ENCODE measurements around the gene TMEM37. TPM values are rescaled to one million over a fixed set of nuclear protein-coding genes. Genes with fewer than 3 reads are reported as not detected.

The TMEM37 gene
- polyA plus RNA-seq, 2 donors = 3.4 to 4.0 TPM

GRCh38 chr2:119449521-119449920 lies 17.9 kb downstream of the TMEM37 start:
- H3K27ac ChIP-seq (ENCODE audit: low read depth in 2 of 2, low read length in 1 of 2) = no peak overlapping the region
- H3K9me3 ChIP-seq (ENCODE audit: control insufficient read depth in 2 of 2, insufficient read depth in 1 of 2, low read depth in 1 of 2, low read length in 1 of 2) = no peaks in the 10 kb centered on the region
- WGBS, 2 donors = 45 to 61% methylated on average over 3 of the region's 3 CpGs
- no peaks in the 10 kb centered on the region for H3K27me3 ChIP-seq (ENCODE audit: control insufficient read depth in 1 of 2, insufficient read depth in 2 of 2, low read length in 2 of 2)
- H3K36me3 ChIP-seq (ENCODE audit: control insufficient read depth in 2 of 2, insufficient read depth in 2 of 2, low read length in 1 of 2) = no peaks in the 10 kb centered on the region
- H3K4me1 ChIP-seq (ENCODE audit: control insufficient read depth in 2 of 2, insufficient read depth in 2 of 2, low read length in 1 of 2) = peaks cover 0 to 2% of the 10 kb centered on the region in 2 donors
- H3K4me3 ChIP-seq (ENCODE audit: low read depth in 1 of 2, low read length in 2 of 2) = no peak overlapping the region

GRCh38 chr2:119451336-119452050 lies 19.8 kb downstream of the TMEM37 start:
- Histone ChIP-seq H3K4me1 (ENCODE audit: control insufficient read depth in 2 of 2, insufficient read depth in 2 of 2, low read length in 1 of 2) (peaks cover 0 to 2% of the 10 kb centered on the region in 2 donors), H3K9me3 (ENCODE audit: control insufficient read depth in 2 of 2, insufficient read depth in 1 of 2, low read depth in 1 of 2, low read length in 1 of 2) (no peaks in the 10 kb centered on the region), H3K27me3 (ENCODE audit: control insufficient read depth in 1 of 2, insufficient read depth in 2 of 2, low read length in 2 of 2) (no peaks in the 10 kb centered on the region), H3K36me3 (ENCODE audit: control insufficient read depth in 2 of 2, insufficient read depth in 2 of 2, low read length in 1 of 2) (no peaks in the 10 kb centered on the region), H3K4me3 (ENCODE audit: low read depth in 1 of 2, low read length in 2 of 2) (no peak overlapping the region), H3K27ac (ENCODE audit: low read depth in 2 of 2, low read length in 1 of 2) (no peak overlapping the region)
- WGBS, 2 donors = 87 to 91% methylated on average over 9 of the region's 9 CpGs

GRCh38 chr2:119453972-119454593 lies 22.4 kb downstream of the TMEM37 start:
- WGBS, 2 donors = 71 to 84% methylated on average over 12 of the region's 12 CpGs
- Histone ChIP-seq H3K27ac (ENCODE audit: low read depth in 2 of 2, low read length in 1 of 2) (no peak overlapping the region), H3K4me3 (ENCODE audit: low read depth in 1 of 2, low read length in 2 of 2) (no peak overlapping the region), H3K9me3 (ENCODE audit: control insufficient read depth in 2 of 2, insufficient read depth in 1 of 2, low read depth in 1 of 2, low read length in 1 of 2) (no peaks in the 10 kb centered on the region), H3K4me1 (ENCODE audit: control insufficient read depth in 2 of 2, insufficient read depth in 2 of 2, low read length in 1 of 2) (peaks cover 0 to 2% of the 10 kb centered on the region in 2 donors), H3K27me3 (ENCODE audit: control insufficient read depth in 1 of 2, insufficient read depth in 2 of 2, low read length in 2 of 2) (no peaks in the 10 kb centered on the region), H3K36me3 (ENCODE audit: control insufficient read depth in 2 of 2, insufficient read depth in 2 of 2, low read length in 1 of 2) (no peaks in the 10 kb centered on the region)

DNA sequence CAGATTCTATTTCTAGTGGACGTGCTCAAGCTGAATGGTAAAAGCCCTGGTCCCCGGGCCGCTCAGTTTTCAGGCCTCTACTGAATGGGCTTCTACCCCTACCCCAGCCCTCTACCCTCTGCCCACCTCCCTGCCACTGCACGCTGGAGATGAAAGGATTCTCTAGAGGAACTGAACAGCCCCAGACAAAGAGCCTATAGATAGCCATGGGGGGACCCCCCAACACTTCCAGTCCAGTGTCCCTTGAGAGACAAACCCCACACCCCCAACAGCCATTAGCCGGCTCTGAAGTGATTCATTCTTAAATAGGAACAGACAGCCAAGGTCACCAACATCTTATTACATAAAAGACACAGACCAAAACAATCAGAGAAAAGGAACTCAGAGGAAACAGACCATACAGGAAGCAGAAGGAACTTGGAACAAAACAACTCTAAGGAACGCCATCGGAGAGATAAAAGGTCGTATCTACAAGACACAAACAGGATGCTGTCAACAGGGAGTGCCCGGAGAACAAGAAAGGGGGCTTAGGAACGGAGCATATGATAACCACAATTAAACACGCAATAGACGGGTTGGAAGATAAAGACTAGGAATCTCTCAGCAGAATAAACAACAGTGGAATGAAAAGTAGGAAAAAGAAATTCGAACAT lies 23.5 kb downstream of the TMEM37 start:
- peaks cover 0 to under 1% of the 10 kb centered on the region in 2 donors for H3K4me1 ChIP-seq (ENCODE audit: control insufficient read depth in 2 of 2, insufficient read depth in 2 of 2, low read length in 1 of 2)
- no peaks in the 10 kb centered on the region for H3K9me3 ChIP-seq (ENCODE audit: control insufficient read depth in 2 of 2, insufficient read depth in 1 of 2, low read depth in 1 of 2, low read length in 1 of 2)
- no peaks in the 10 kb centered on the region for H3K27me3 ChIP-seq (ENCODE audit: control insufficient read depth in 1 of 2, insufficient read depth in 2 of 2, low read length in 2 of 2)
- WGBS, 2 donors = 59 to 62% methylated on average over 13 of the region's 13 CpGs
- no peak overlapping the region for H3K4me3 ChIP-seq (ENCODE audit: low read depth in 1 of 2, low read length in 2 of 2)
- H3K27ac ChIP-seq (ENCODE audit: low read depth in 2 of 2, low read length in 1 of 2) = no peak overlapping the region
- no peaks in the 10 kb centered on the region for H3K36me3 ChIP-seq (ENCODE audit: control insufficient read depth in 2 of 2, insufficient read depth in 2 of 2, low read length in 1 of 2)

GRCh38 chr2:119460076-119460475 lies 28.4 kb downstream of the TMEM37 start:
- H3K9me3 ChIP-seq (ENCODE audit: control insufficient read depth in 2 of 2, insufficient read depth in 1 of 2, low read depth in 1 of 2, low read length in 1 of 2) = no peaks in the 10 kb centered on the region
- H3K4me3 ChIP-seq (ENCODE audit: low read depth in 1 of 2, low read length in 2 of 2) = no peak overlapping the region
- no peaks in the 10 kb centered on the region for H3K4me1 ChIP-seq (ENCODE audit: control insufficient read depth in 2 of 2, insufficient read depth in 2 of 2, low read length in 1 of 2)
- H3K27me3 ChIP-seq (ENCODE audit: control insufficient read depth in 1 of 2, insufficient read depth in 2 of 2, low read length in 2 of 2) = no peaks in the 10 kb centered on the region
- H3K27ac ChIP-seq (ENCODE audit: low read depth in 2 of 2, low read length in 1 of 2) = no peak overlapping the region
- H3K36me3 ChIP-seq (ENCODE audit: control insufficient read depth in 2 of 2, insufficient read depth in 2 of 2, low read length in 1 of 2) = no peaks in the 10 kb centered on the region
- 50 to 63% methylated on average over 2 of the region's 2 CpGs for WGBS, 2 donors

DNA sequence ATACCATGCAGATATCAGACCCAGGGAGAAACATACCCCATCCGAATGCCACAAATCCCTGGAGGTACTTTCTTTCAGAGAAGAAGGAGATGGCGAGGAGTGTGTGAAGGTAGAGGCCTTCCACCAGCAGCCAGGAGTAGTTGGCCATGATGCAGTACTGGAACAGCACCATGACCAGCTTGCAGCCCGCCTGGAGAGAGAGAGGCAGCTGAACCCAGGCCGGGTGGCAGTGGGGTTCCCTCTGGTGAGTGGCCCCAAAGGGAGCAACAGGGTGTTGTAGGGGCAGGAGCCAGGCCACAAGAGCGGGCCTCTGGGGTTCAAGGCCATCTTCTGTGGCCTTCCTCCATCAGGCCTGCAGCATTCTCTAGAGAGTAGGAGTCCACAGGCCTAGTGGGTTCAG lies 30.2 kb downstream of the TMEM37 start:
- WGBS, 2 donors = 92 to 94% methylated on average over 5 of the region's 5 CpGs
- H3K9me3 ChIP-seq (ENCODE audit: control insufficient read depth in 2 of 2, insufficient read depth in 1 of 2, low read depth in 1 of 2, low read length in 1 of 2) = no peaks in the 10 kb centered on the region

DNA sequence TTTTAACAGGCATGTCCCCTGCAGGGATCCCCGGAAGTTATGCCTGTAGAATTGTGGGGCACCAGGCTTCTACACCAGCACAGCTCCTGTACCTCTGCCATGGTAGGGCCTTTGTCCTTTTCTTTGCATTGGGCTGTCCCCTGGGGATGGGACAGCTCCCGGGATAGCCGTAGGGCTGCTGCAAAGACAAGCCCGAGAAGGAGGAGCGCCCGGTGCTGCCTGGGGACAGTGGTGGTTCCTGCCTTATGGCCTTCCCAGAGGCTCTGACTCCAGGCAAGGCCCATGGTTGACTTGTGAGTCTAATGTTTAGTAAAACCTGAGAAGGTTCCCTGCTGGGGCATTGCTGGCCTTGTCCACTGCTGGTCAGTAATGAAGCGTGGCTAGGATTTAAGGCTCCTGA lies 30.9 kb downstream of the TMEM37 start:
- Histone ChIP-seq H3K4me1 (ENCODE audit: control insufficient read depth in 2 of 2, insufficient read depth in 2 of 2, low read length in 1 of 2) (no peaks in the 10 kb centered on the region), H3K27ac (ENCODE audit: low read depth in 2 of 2, low read length in 1 of 2) (no peak overlapping the region), H3K36me3 (ENCODE audit: control insufficient read depth in 2 of 2, insufficient read depth in 2 of 2, low read length in 1 of 2) (no peaks in the 10 kb centered on the region), H3K9me3 (ENCODE audit: control insufficient read depth in 2 of 2, insufficient read depth in 1 of 2, low read depth in 1 of 2, low read length in 1 of 2) (no peaks in the 10 kb centered on the region), H3K4me3 (ENCODE audit: low read depth in 1 of 2, low read length in 2 of 2) (no peak overlapping the region), H3K27me3 (ENCODE audit: control insufficient read depth in 1 of 2, insufficient read depth in 2 of 2, low read length in 2 of 2) (no peaks in the 10 kb centered on the region)
- WGBS, 2 donors = 95 to 97% methylated on average over 7 of the region's 7 CpGs

More for the DNA sequence above, 30.2 kb downstream of the TMEM37 start:
- no peaks in the 10 kb centered on the region for H3K27me3 ChIP-seq (ENCODE audit: control insufficient read depth in 1 of 2, insufficient read depth in 2 of 2, low read length in 2 of 2)
- no peak overlapping the region for H3K27ac ChIP-seq (ENCODE audit: low read depth in 2 of 2, low read length in 1 of 2)
- no peak overlapping the region for H3K4me3 ChIP-seq (ENCODE audit: low read depth in 1 of 2, low read length in 2 of 2)
- no peaks in the 10 kb centered on the region for H3K36me3 ChIP-seq (ENCODE audit: control insufficient read depth in 2 of 2, insufficient read depth in 2 of 2, low read length in 1 of 2)
- no peaks in the 10 kb centered on the region for H3K4me1 ChIP-seq (ENCODE audit: control insufficient read depth in 2 of 2, insufficient read depth in 2 of 2, low read length in 1 of 2)

DNA sequence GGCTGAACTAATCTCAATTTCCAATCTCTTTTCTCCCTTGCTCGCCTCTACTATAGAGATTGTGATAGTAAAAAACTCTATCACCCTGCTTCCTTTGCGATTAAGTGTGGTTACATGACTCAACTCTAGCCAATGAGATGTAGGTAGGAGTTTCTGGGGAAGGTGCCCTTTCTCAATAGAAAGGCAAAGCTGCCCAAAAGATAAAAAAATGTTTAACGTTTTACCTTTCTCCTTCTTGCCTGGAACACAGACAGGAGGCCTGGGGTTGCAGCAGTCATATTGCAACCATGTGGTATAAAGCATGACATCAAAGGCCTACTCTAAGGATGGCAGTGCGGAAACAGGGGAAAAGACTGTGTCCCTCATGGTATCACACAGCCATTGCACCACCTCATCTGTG lies 31.5 kb downstream of the TMEM37 start:
- Histone ChIP-seq H3K4me3 (ENCODE audit: low read depth in 1 of 2, low read length in 2 of 2) (no peak overlapping the region), H3K9me3 (ENCODE audit: control insufficient read depth in 2 of 2, insufficient read depth in 1 of 2, low read depth in 1 of 2, low read length in 1 of 2) (no peaks in the 10 kb centered on the region), H3K27me3 (ENCODE audit: control insufficient read depth in 1 of 2, insufficient read depth in 2 of 2, low read length in 2 of 2) (no peaks in the 10 kb centered on the region), H3K27ac (ENCODE audit: low read depth in 2 of 2, low read length in 1 of 2) (no peak overlapping the region), H3K4me1 (ENCODE audit: control insufficient read depth in 2 of 2, insufficient read depth in 2 of 2, low read length in 1 of 2) (no peaks in the 10 kb centered on the region), H3K36me3 (ENCODE audit: control insufficient read depth in 2 of 2, insufficient read depth in 2 of 2, low read length in 1 of 2) (no peaks in the 10 kb centered on the region)
- 52 to 82% methylated on average over 4 of the region's 4 CpGs for WGBS, 2 donors

DNA sequence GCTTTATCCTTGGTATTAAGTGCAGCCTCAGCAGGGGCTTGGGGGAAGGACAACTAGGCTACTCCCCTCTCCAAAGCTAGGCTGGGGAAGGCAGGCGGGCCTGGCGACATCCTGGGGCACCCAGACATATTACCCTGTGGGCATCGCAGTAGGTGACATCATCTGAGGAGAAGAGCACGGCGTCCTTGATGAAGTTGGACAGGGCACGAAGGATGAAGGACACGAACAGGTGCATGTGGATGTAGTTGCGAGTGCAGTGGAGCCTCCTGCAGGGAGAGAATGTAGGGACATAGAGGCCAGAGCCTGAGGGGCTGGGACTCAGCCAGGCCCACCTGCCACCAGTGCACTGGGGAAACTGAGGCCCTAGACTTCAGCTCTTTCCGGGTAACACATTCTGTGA lies 32.3 kb downstream of the TMEM37 start:
- no peaks in the 10 kb centered on the region for H3K9me3 ChIP-seq (ENCODE audit: control insufficient read depth in 2 of 2, insufficient read depth in 1 of 2, low read depth in 1 of 2, low read length in 1 of 2)
- no peaks in the 10 kb centered on the region for H3K36me3 ChIP-seq (ENCODE audit: control insufficient read depth in 2 of 2, insufficient read depth in 2 of 2, low read length in 1 of 2)
- no peak overlapping the region for H3K4me3 ChIP-seq (ENCODE audit: low read depth in 1 of 2, low read length in 2 of 2)
- H3K27ac ChIP-seq (ENCODE audit: low read depth in 2 of 2, low read length in 1 of 2) = no peak overlapping the region
- H3K27me3 ChIP-seq (ENCODE audit: control insufficient read depth in 1 of 2, insufficient read depth in 2 of 2, low read length in 2 of 2) = no peaks in the 10 kb centered on the region
- H3K4me1 ChIP-seq (ENCODE audit: control insufficient read depth in 2 of 2, insufficient read depth in 2 of 2, low read length in 1 of 2) = no peaks in the 10 kb centered on the region
- WGBS, 2 donors = 94% methylated on average over 9 of the region's 9 CpGs

All from esophagus (tissue), 2 donors.